RWPE2 (cell line): Measurements from ENCODE around the gene RNF183.

Source experiments
- ATAC-seq: fragments of 200-7000 bp; cut with Tn5 transposase; 3 replicates; pipeline ENCODE4 v1.9.1; 2021; ENCODE audit warnings: low read depth
- DNase-seq: peaks from one replicate; pipeline ENCODE4 v3.0.0-alpha.2; 2020; ENCODE audit warnings: low spot score
- H3K27ac ChIP-seq: fragments of 450-650 bp; 2 replicates; pipeline ENCODE4 v1.5.1; 2017; ENCODE audit warnings: mild to moderate bottlenecking; ENCODE audit not compliant: poor library complexity, severe bottlenecking
- H3K27me3 ChIP-seq: fragments of 250-450 bp; sonication (Bioruptor Pico); 2 replicates; pipeline ENCODE4 v1.5.1; 2021; ENCODE audit warnings: mild to moderate bottlenecking, moderate library complexity; ENCODE audit not compliant: insufficient read depth, poor library complexity, severe bottlenecking
- H3K36me3 ChIP-seq: fragments of 250-450 bp; sonication (Bioruptor Pico); 2 replicates; pipeline ENCODE4 v1.5.1; 2020; ENCODE audit warnings: low read depth, mild to moderate bottlenecking, moderate library complexity
- H3K4me1 ChIP-seq: fragments of 250-450 bp; sonication (Bioruptor Pico); 2 replicates; pipeline ENCODE4 v1.5.1; 2021; ENCODE audit warnings: mild to moderate bottlenecking, moderate library complexity; ENCODE audit not compliant: insufficient read depth, poor library complexity, severe bottlenecking
- H3K4me3 ChIP-seq: fragments of 250-450 bp; sonication (Bioruptor Pico); 2 replicates; pipeline ENCODE4 v1.5.1; 2021; ENCODE audit warnings: mild to moderate bottlenecking, moderate library complexity; ENCODE audit not compliant: severe bottlenecking
- H3K9me3 ChIP-seq: fragments of 250-450 bp; sonication (Bioruptor Pico); 2 replicates; pipeline ENCODE4 v1.5.1; 2021; ENCODE audit warnings: mild to moderate bottlenecking, moderate library complexity; ENCODE audit not compliant: severe bottlenecking
- CTCF ChIP-seq: fragments of 450-650 bp; IDR thresholded peaks from one replicate; pipeline ENCODE4 v1.5.1; 2017; ENCODE audit warnings: mild to moderate bottlenecking, moderate library complexity; ENCODE audit not compliant: poor library complexity, severe bottlenecking

RNF183 gene

GRCh38 chr9:113306566-113306965 is 3.4 kb upstream of the RNF183 start:
- H3K9me3 ChIP-seq: no peaks in the 10 kb centered on the region
- H3K27me3 ChIP-seq: no peaks in the 10 kb centered on the region
- DNase-seq: no peak
- no peak overlapping the region for H3K27ac ChIP-seq
- ATAC-seq: no peak
- no peak for TF ChIP-seq CTCF
- H3K36me3 ChIP-seq: no peaks in the 10 kb centered on the region
- no peak overlapping the region for H3K4me3 ChIP-seq
- H3K4me1 ChIP-seq: no peaks in the 10 kb centered on the region

- Histone ChIP-seq H3K9me3 (no peaks in the 10 kb centered on the region), H3K27me3 (no peaks in the 10 kb centered on the region), H3K4me3 (no peak overlapping the region), H3K4me1 (no peaks in the 10 kb centered on the region), H3K27ac (no peak overlapping the region), H3K36me3 (no peaks in the 10 kb centered on the region)
- DNase-seq (no peak), ATAC-seq (no peak)
- TF ChIP-seq CTCF: no peak
These were observed 1.6 kb downstream of the RNF183 start for GRCh38 chr9:113301548-113301947.

GRCh38 chr9:113299800-113300292 is 3.3 kb downstream of the RNF183 start:
- DNase-seq: no peak
- Histone ChIP-seq H3K9me3 (no peaks in the 10 kb centered on the region), H3K36me3 (no peaks in the 10 kb centered on the region), H3K27ac (no peak overlapping the region), H3K4me1 (no peaks in the 10 kb centered on the region), H3K4me3 (no peak overlapping the region), H3K27me3 (no peaks in the 10 kb centered on the region)
- no peak for ATAC-seq
- no peak for TF ChIP-seq CTCF

- no peak overlapping the region for H3K27ac ChIP-seq
- no peak for TF ChIP-seq CTCF
- no peaks in the 10 kb centered on the region for H3K9me3 ChIP-seq
- ATAC-seq (no peak), DNase-seq (no peak)
- H3K27me3 ChIP-seq: no peaks in the 10 kb centered on the region
- no peaks in the 10 kb centered on the region for H3K4me1 ChIP-seq
- no peaks in the 10 kb centered on the region for H3K36me3 ChIP-seq
- H3K4me3 ChIP-seq: no peak overlapping the region
These were observed 4.0 kb downstream of the RNF183 start for GRCh38 chr9:113298924-113299770.

GRCh38 chr9:113298311-113298710 is 4.9 kb downstream of the RNF183 start:
- no peak overlapping the region for H3K4me3 ChIP-seq
- H3K9me3 ChIP-seq: no peaks in the 10 kb centered on the region
- H3K27ac ChIP-seq: no peak overlapping the region
- ATAC-seq (no peak), DNase-seq (no peak)
- peaks cover 4% of the 10 kb centered on the region for H3K36me3 ChIP-seq
- no peaks in the 10 kb centered on the region for H3K27me3 ChIP-seq
- no peaks in the 10 kb centered on the region for H3K4me1 ChIP-seq
- no peak for TF ChIP-seq CTCF
